ENCODE data around the gene CENPF.

- TF ChIP-seq, protein P1, sequence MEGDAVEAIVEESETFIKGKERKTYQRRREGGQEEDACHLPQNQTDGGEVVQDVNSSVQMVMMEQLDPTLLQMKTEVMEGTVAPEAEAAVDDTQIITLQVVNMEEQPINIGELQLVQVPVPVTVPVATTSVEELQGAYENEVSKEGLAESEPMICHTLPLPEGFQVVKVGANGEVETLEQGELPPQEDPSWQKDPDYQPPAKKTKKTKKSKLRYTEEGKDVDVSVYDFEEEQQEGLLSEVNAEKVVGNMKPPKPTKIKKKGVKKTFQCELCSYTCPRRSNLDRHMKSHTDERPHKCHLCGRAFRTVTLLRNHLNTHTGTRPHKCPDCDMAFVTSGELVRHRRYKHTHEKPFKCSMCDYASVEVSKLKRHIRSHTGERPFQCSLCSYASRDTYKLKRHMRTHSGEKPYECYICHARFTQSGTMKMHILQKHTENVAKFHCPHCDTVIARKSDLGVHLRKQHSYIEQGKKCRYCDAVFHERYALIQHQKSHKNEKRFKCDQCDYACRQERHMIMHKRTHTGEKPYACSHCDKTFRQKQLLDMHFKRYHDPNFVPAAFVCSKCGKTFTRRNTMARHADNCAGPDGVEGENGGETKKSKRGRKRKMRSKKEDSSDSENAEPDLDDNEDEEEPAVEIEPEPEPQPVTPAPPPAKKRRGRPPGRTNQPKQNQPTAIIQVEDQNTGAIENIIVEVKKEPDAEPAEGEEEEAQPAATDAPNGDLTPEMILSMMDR (IDR thresholded peaks at IDR 0.05; ENCODE audit: borderline replicate concordance, extremely low read depth, low read length, poor library complexity, severe bottlenecking), result no peak
- TF ChIP-seq EZH2 (IDR thresholded peaks at IDR 0.05; ENCODE audit: borderline replicate concordance, low read depth, low read length, severe bottlenecking), result no peak
These were observed 57.2 kb downstream of the CENPF start for GRCh38 chr1:214660190-214660589.
